ENCODE measurements around the gene ANKRD10.
A peak's percentile ranks its signal among the peaks of the same experiment; 100 is the strongest.

Gene ANKRD10

GRCh38 chr13:110929104-110929777, 14.4 kb upstream of the ANKRD10 start:
- peak overlapping the region; percentile 52 for H2AK5ac ChIP-seq (ENCODE audit: low read depth, low read length)
- peaks cover 3% of the 10 kb centered on the region for H3K79me1 ChIP-seq (ENCODE audit: low read depth, low read length)
- no peak overlapping the region for H3K4ac ChIP-seq (ENCODE audit: low read length)
- no peak overlapping the region for H3K18ac ChIP-seq (ENCODE audit: low read length)
- H2BK15ac ChIP-seq (ENCODE audit: low read length): no peak overlapping the region
- no peak overlapping the region for H3K4me2 ChIP-seq (ENCODE audit: insufficient read depth, low read length, poor library complexity, severe bottlenecking)
- no peak overlapping the region for H3K23ac ChIP-seq (ENCODE audit: low read depth, low read length, poor library complexity)
- no peak overlapping the region for H4K91ac ChIP-seq (ENCODE audit: low read depth, low read length, poor library complexity)
- no peaks in the 10 kb centered on the region for H3K27me3 ChIP-seq (ENCODE audit: control insufficient read depth in 3 of 3, insufficient read depth in 3 of 3, low read depth in 1 of 3, low read length in 3 of 3)
- no peak overlapping the region for H3K4me3 ChIP-seq (ENCODE audit: low read length in 2 of 2)
- peak overlapping the region; percentile 57 for H2BK120ac ChIP-seq (ENCODE audit: low read depth, low read length)
- H2BK5ac ChIP-seq (ENCODE audit: low read length): no peak overlapping the region
- H2AFZ ChIP-seq (ENCODE audit: low read length): no peak overlapping the region
- no peak overlapping the region for H3K27ac ChIP-seq (replicated peaks; ENCODE audit: low read length)
- no peak overlapping the region for H4K8ac ChIP-seq (ENCODE audit: low read depth, low read length)
- H3K4me1 ChIP-seq (ENCODE audit: control insufficient read depth in 2 of 2, insufficient read depth in 1 of 2, low read depth in 1 of 2, low read length in 2 of 2): no peaks in the 10 kb centered on the region
- no peak overlapping the region for H3K14ac ChIP-seq (ENCODE audit: low read length)
- DNase-seq (ENCODE audit: low spot score): no peak
- H3K36me3 ChIP-seq (replicated peaks in 1 of 2; ENCODE audit: control insufficient read depth in 2 of 2, insufficient read depth in 2 of 2, low read length in 2 of 2): no peaks in the 10 kb centered on the region
- H3K9ac ChIP-seq (ENCODE audit: low read depth, low read length, poor library complexity): no peak overlapping the region
- H2BK12ac ChIP-seq (ENCODE audit: low read length): no peak overlapping the region
- peaks cover 9 to 15% of the 10 kb centered on the region in 2 donors for H3K9me3 ChIP-seq (replicated peaks in 1 of 2; ENCODE audit: control insufficient read depth in 2 of 2, insufficient read depth in 1 of 2, low read depth in 1 of 2, low read length in 2 of 2)
- WGBS, 2 donors (ENCODE audit: extremely low coverage in 2 of 2, insufficient read length in 2 of 2, insufficient replicate concordance in 1 of 2): no CpG with 5 or more reads among the region's 3 CpGs

GRCh38 chr13:110925023-110925612, 10.2 kb upstream of the ANKRD10 start:
- no CpG with 5 or more reads among the region's 8 CpGs for WGBS, 2 donors (ENCODE audit: extremely low coverage in 2 of 2, insufficient read length in 2 of 2, insufficient replicate concordance in 1 of 2)
- Histone ChIP-seq H3K18ac (ENCODE audit: low read length) (no peak overlapping the region), H2BK120ac (ENCODE audit: low read depth, low read length) (no peak overlapping the region), H4K8ac (ENCODE audit: low read depth, low read length) (no peak overlapping the region), H2AK5ac (ENCODE audit: low read depth, low read length) (no peak overlapping the region), H3K27ac (replicated peaks; ENCODE audit: low read length) (no peak overlapping the region), H3K4me2 (ENCODE audit: insufficient read depth, low read length, poor library complexity, severe bottlenecking) (no peak overlapping the region), H3K23ac (ENCODE audit: low read depth, low read length, poor library complexity) (no peak overlapping the region), H3K9ac (ENCODE audit: low read depth, low read length, poor library complexity) (no peak overlapping the region), H4K91ac (ENCODE audit: low read depth, low read length, poor library complexity) (no peak overlapping the region), H2BK12ac (ENCODE audit: low read length) (no peak overlapping the region), H3K4me1 (ENCODE audit: control insufficient read depth in 2 of 2, insufficient read depth in 1 of 2, low read depth in 1 of 2, low read length in 2 of 2) (no peaks in the 10 kb centered on the region), H3K79me1 (ENCODE audit: low read depth, low read length) (no peaks in the 10 kb centered on the region), H3K14ac (ENCODE audit: low read length) (no peak overlapping the region), H3K36me3 (replicated peaks in 1 of 2; ENCODE audit: control insufficient read depth in 2 of 2, insufficient read depth in 2 of 2, low read length in 2 of 2) (no peaks in the 10 kb centered on the region), H3K4me3 (ENCODE audit: low read length in 2 of 2) (no peak overlapping the region), H3K27me3 (ENCODE audit: control insufficient read depth in 3 of 3, insufficient read depth in 3 of 3, low read depth in 1 of 3, low read length in 3 of 3) (peaks cover 0 to 4% (median 0%) of the 10 kb centered on the region in 3 experiments), H3K4ac (ENCODE audit: low read length) (no peak overlapping the region), H3K9me3 (replicated peaks in 1 of 2; ENCODE audit: control insufficient read depth in 2 of 2, insufficient read depth in 1 of 2, low read depth in 1 of 2, low read length in 2 of 2) (peaks cover 0 to 3% of the 10 kb centered on the region in 2 donors), H2BK15ac (ENCODE audit: low read length) (no peak overlapping the region), H2BK5ac (ENCODE audit: low read length) (no peak overlapping the region), H2AFZ (ENCODE audit: low read length) (no peak overlapping the region)
- no peak for DNase-seq (ENCODE audit: low spot score)

- Histone ChIP-seq H2BK5ac (ENCODE audit: low read length) (no peak overlapping the region), H3K4me3 (ENCODE audit: low read length in 2 of 2) (no peak overlapping the region), H3K18ac (ENCODE audit: low read length) (peak overlapping the region; percentile 3), H3K79me1 (ENCODE audit: low read depth, low read length) (no peaks in the 10 kb centered on the region), H3K9me3 (replicated peaks in 1 of 2; ENCODE audit: control insufficient read depth in 2 of 2, insufficient read depth in 1 of 2, low read depth in 1 of 2, low read length in 2 of 2) (peaks cover 0 to 3% of the 10 kb centered on the region in 2 donors), H2BK12ac (ENCODE audit: low read length) (no peak overlapping the region), H3K23ac (ENCODE audit: low read depth, low read length, poor library complexity) (no peak overlapping the region), H2AK5ac (ENCODE audit: low read depth, low read length) (no peak overlapping the region), H3K4me2 (ENCODE audit: insufficient read depth, low read length, poor library complexity, severe bottlenecking) (no peak overlapping the region), H3K27ac (replicated peaks; ENCODE audit: low read length) (no peak overlapping the region), H4K91ac (ENCODE audit: low read depth, low read length, poor library complexity) (no peak overlapping the region), H4K8ac (ENCODE audit: low read depth, low read length) (no peak overlapping the region), H2BK120ac (ENCODE audit: low read depth, low read length) (no peak overlapping the region), H3K27me3 (ENCODE audit: control insufficient read depth in 3 of 3, insufficient read depth in 3 of 3, low read depth in 1 of 3, low read length in 3 of 3) (peaks cover 0 to 4% (median 0%) of the 10 kb centered on the region in 3 experiments), H3K14ac (ENCODE audit: low read length) (no peak overlapping the region), H2BK15ac (ENCODE audit: low read length) (no peak overlapping the region), H3K4me1 (ENCODE audit: control insufficient read depth in 2 of 2, insufficient read depth in 1 of 2, low read depth in 1 of 2, low read length in 2 of 2) (no peaks in the 10 kb centered on the region), H3K9ac (ENCODE audit: low read depth, low read length, poor library complexity) (no peak overlapping the region), H3K4ac (ENCODE audit: low read length) (no peak overlapping the region), H3K36me3 (replicated peaks in 1 of 2; ENCODE audit: control insufficient read depth in 2 of 2, insufficient read depth in 2 of 2, low read length in 2 of 2) (no peaks in the 10 kb centered on the region), H2AFZ (ENCODE audit: low read length) (no peak overlapping the region)
- WGBS, 2 donors (ENCODE audit: extremely low coverage in 2 of 2, insufficient read length in 2 of 2, insufficient replicate concordance in 1 of 2): no CpG with 5 or more reads among the region's 4 CpGs
- no peak for DNase-seq (ENCODE audit: low spot score)
These were observed 9.7 kb upstream of the ANKRD10 start for GRCh38 chr13:110924639-110924934.

- H2AK5ac ChIP-seq (ENCODE audit: low read depth, low read length): no peak overlapping the region
- H3K27ac ChIP-seq (replicated peaks; ENCODE audit: low read length): no peak overlapping the region
- no peak overlapping the region for H3K4me3 ChIP-seq (ENCODE audit: low read length in 2 of 2)
These were observed 9.1 kb upstream of the ANKRD10 start for GRCh38 chr13:110923777-110924638.

More at GRCh38 chr13:110923777-110924638, 9.1 kb upstream of the ANKRD10 start:
- no peak overlapping the region for H2AFZ ChIP-seq (ENCODE audit: low read length)
- H3K36me3 ChIP-seq (replicated peaks in 1 of 2; ENCODE audit: control insufficient read depth in 2 of 2, insufficient read depth in 2 of 2, low read length in 2 of 2): no peaks in the 10 kb centered on the region
- peaks cover 0 to 4% (median 0%) of the 10 kb centered on the region in 3 experiments for H3K27me3 ChIP-seq (ENCODE audit: control insufficient read depth in 3 of 3, insufficient read depth in 3 of 3, low read depth in 1 of 3, low read length in 3 of 3)
- no peak overlapping the region for H4K8ac ChIP-seq (ENCODE audit: low read depth, low read length)
- no peak overlapping the region for H3K14ac ChIP-seq (ENCODE audit: low read length)
- no peaks in the 10 kb centered on the region for H3K9me3 ChIP-seq (replicated peaks in 1 of 2; ENCODE audit: control insufficient read depth in 2 of 2, insufficient read depth in 1 of 2, low read depth in 1 of 2, low read length in 2 of 2)
- no peaks in the 10 kb centered on the region for H3K4me1 ChIP-seq (ENCODE audit: control insufficient read depth in 2 of 2, insufficient read depth in 1 of 2, low read depth in 1 of 2, low read length in 2 of 2)
- no peak overlapping the region for H2BK12ac ChIP-seq (ENCODE audit: low read length)
- no peak overlapping the region for H3K4me2 ChIP-seq (ENCODE audit: insufficient read depth, low read length, poor library complexity, severe bottlenecking)
- no peak for DNase-seq (ENCODE audit: low spot score)
- no peak overlapping the region for H2BK5ac ChIP-seq (ENCODE audit: low read length)
- no peak overlapping the region for H4K91ac ChIP-seq (ENCODE audit: low read depth, low read length, poor library complexity)
- no peak overlapping the region for H2BK15ac ChIP-seq (ENCODE audit: low read length)
- no peak overlapping the region for H2BK120ac ChIP-seq (ENCODE audit: low read depth, low read length)
- H3K23ac ChIP-seq (ENCODE audit: low read depth, low read length, poor library complexity): no peak overlapping the region
- WGBS, 2 donors (ENCODE audit: extremely low coverage in 2 of 2, insufficient read length in 2 of 2, insufficient replicate concordance in 1 of 2): no CpG with 5 or more reads among the region's 4 CpGs
- no peak overlapping the region for H3K18ac ChIP-seq (ENCODE audit: low read length)
- no peaks in the 10 kb centered on the region for H3K79me1 ChIP-seq (ENCODE audit: low read depth, low read length)
- H3K9ac ChIP-seq (ENCODE audit: low read depth, low read length, poor library complexity): no peak overlapping the region
- H3K4ac ChIP-seq (ENCODE audit: low read length): no peak overlapping the region

Data from neuronal stem cell (in vitro differentiated cells).